ACHN (cell line): Measurements from ENCODE around the gene CNTFR.
"Not testable (repeated sequence)": the region's sequence is repeated elsewhere in the genome, so short reads cannot be mapped to it uniquely, and the experiment has no call there.

Experiments used
- DNase-seq: peaks from one replicate; pipeline ENCODE4 v3.0.0-alpha.2; 2015
- in situ Hi-C: cut with HindIII; loops from 2 replicates; pipeline ENCODE4 v1.10.0; 2017; ENCODE audit warnings: low sequenced_read_pairs, low pct_ligation_motif_present, low pct_unique_long_range_greater_than_20kb

Gene CNTFR

GRCh38 chr9:34589636-34590380 is at the start of gene CNTFR:
Gene CNTFR, minus strand, starts transcription at chr9:34589724. Its CDS starts 20,743 bp downstream, at chr9:34568981.
- no peak for DNase-seq
- in situ Hi-C loops = no loop called here

- in situ Hi-C loops, DNase-seq: not testable (repeated sequence)
These were observed 49.8 kb upstream of the CNTFR start for GRCh38 chr9:34639322-34639721.

GRCh38 chr9:34638138-34638445 is 48.6 kb upstream of the CNTFR start:
- in situ Hi-C loops = no loop called here
- DNase-seq = no peak

GRCh38 chr9:34637356-34638137 is 48.0 kb upstream of the CNTFR start, which contains the start of gene SIGMAR1:
Gene SIGMAR1, minus strand, starts transcription at chr9:34637787. Its CDS starts 90 bp downstream, at chr9:34637697.
- DNase-seq = peak; percentile 89
- in situ Hi-C loops = no loop called here

GRCh38 chr9:34636791-34637355 is 47.3 kb upstream of the CNTFR start:
- no peak for DNase-seq
- in situ Hi-C loops = no loop called here

- DNase-seq = no peak
- in situ Hi-C loops = no loop called here
These were observed 46.0 kb upstream of the CNTFR start for GRCh38 chr9:34635556-34635955.

GRCh38 chr9:34634551-34635248 is 45.2 kb upstream of the CNTFR start:
- no peak for DNase-seq
- in situ Hi-C loops = no loop called here

GRCh38 chr9:34633851-34634550 is 44.5 kb upstream of the CNTFR start:
- peak; percentile 54 for DNase-seq
- in situ Hi-C loops = no loop called here

GRCh38 chr9:34633166-34633565 is 43.6 kb upstream of the CNTFR start:
- in situ Hi-C loops = no loop called here
- DNase-seq = no peak

- in situ Hi-C loops = no loop called here
- DNase-seq = no peak
These were observed 41.1 kb upstream of the CNTFR start for GRCh38 chr9:34630402-34631154.

GRCh38 chr9:34629491-34629808 is 39.9 kb upstream of the CNTFR start:
- no peak for DNase-seq
- in situ Hi-C loops = no loop called here

- no peak for DNase-seq
- in situ Hi-C loops = no loop called here
These were observed 39.3 kb upstream of the CNTFR start, which contains the start of gene ARID3C for GRCh38 chr9:34628656-34629490. Gene ARID3C, minus strand, starts transcription at chr9:34629066. Its CDS starts 1,052 bp downstream, at chr9:34628014.

- in situ Hi-C loops = no loop called here
- no peak for DNase-seq
These were observed 38.5 kb upstream of the CNTFR start for GRCh38 chr9:34627716-34628655.

- in situ Hi-C loops = no loop called here
- no peak for DNase-seq
These were observed 35.6 kb upstream of the CNTFR start for GRCh38 chr9:34625186-34625486.

- DNase-seq = no peak
- in situ Hi-C loops = no loop called here
These were observed 35.1 kb upstream of the CNTFR start for GRCh38 chr9:34624475-34625185.
